ENCODE measurements around the gene NLRC5. TPM values are rescaled to one million over a fixed set of nuclear protein-coding genes. Genes with fewer than 3 reads are reported as not detected.

The NLRC5 gene
- total RNA-seq, 2 donors from 2014 or later = 8.3 to 23.4 TPM

GRCh38 chr16:57019746-57020145 lies 30.4 kb downstream of the NLRC5 start:
- Histone ChIP-seq H3K4me1 (no peaks in the 10 kb centered on the region), H3K36me3 (replicated peaks in 1 of 2; ENCODE audit: insufficient read depth in 1 of 2, low read depth in 2 of 2) (no peaks in the 10 kb centered on the region), H3K4me3 (no peak overlapping the region), H3K27me3 (no peaks in the 10 kb centered on the region), H3K27ac (no peak overlapping the region), H3K9me3 (no peaks in the 10 kb centered on the region)
- WGBS, 2 donors = 77 to 82% methylated on average over 2 of the region's 2 CpGs
- ATAC-seq (no peak), DNase-seq (no peak)
- TF ChIP-seq POLR2A (IDR thresholded peaks at IDR 0.05) (no peak), CTCF (IDR thresholded peaks at IDR 0.05) (no peak)
- intact Hi-C loops (cut with DNase I) = no loop called here

GRCh38 chr16:57020651-57021050 lies 31.3 kb downstream of the NLRC5 start:
- Histone ChIP-seq H3K27ac (no peak overlapping the region), H3K36me3 (replicated peaks in 1 of 2; ENCODE audit: insufficient read depth in 1 of 2, low read depth in 2 of 2) (no peaks in the 10 kb centered on the region), H3K27me3 (no peaks in the 10 kb centered on the region), H3K4me3 (no peak overlapping the region), H3K9me3 (no peaks in the 10 kb centered on the region), H3K4me1 (no peaks in the 10 kb centered on the region)
- TF ChIP-seq POLR2A (IDR thresholded peaks at IDR 0.05) (no peak), CTCF (IDR thresholded peaks at IDR 0.05) (no peak)
- 68 to 83% methylated on average over 6 to 8 of the region's 8 CpGs for WGBS, 2 donors
- ATAC-seq = no peak
- DNase-seq = no peak
- intact Hi-C loops (cut with DNase I) = no loop called here

- ATAC-seq (no peak), DNase-seq (no peak)
- no peaks in the 10 kb centered on the region for H3K9me3 ChIP-seq
- H3K4me1 ChIP-seq = no peaks in the 10 kb centered on the region
- H3K27me3 ChIP-seq = no peaks in the 10 kb centered on the region
- TF ChIP-seq POLR2A (IDR thresholded peaks at IDR 0.05) (no peak), CTCF (IDR thresholded peaks at IDR 0.05) (no peak)
- no peaks in the 10 kb centered on the region for H3K36me3 ChIP-seq (replicated peaks in 1 of 2; ENCODE audit: insufficient read depth in 1 of 2, low read depth in 2 of 2)
- intact Hi-C loops (cut with DNase I) = no loop called here
- 90 to 94% methylated on average over 6 of the region's 6 CpGs for WGBS, 2 donors
- H3K27ac ChIP-seq = no peak overlapping the region
- H3K4me3 ChIP-seq = no peak overlapping the region
These were observed 32.4 kb downstream of the NLRC5 start for GRCh38 chr16:57021757-57022156.

GRCh38 chr16:57022445-57022844 lies 33.1 kb downstream of the NLRC5 start:
- no peak for ATAC-seq

More at GRCh38 chr16:57022445-57022844, 33.1 kb downstream of the NLRC5 start:
- no peak overlapping the region for H3K4me3 ChIP-seq
- no peaks in the 10 kb centered on the region for H3K4me1 ChIP-seq
- no peak overlapping the region for H3K27ac ChIP-seq
- WGBS, 2 donors = 85 to 92% methylated on average over 7 of the region's 7 CpGs
- DNase-seq = no peak
- H3K36me3 ChIP-seq (replicated peaks in 1 of 2; ENCODE audit: insufficient read depth in 1 of 2, low read depth in 2 of 2) = no peaks in the 10 kb centered on the region
- no peak for TF ChIP-seq CTCF (IDR thresholded peaks at IDR 0.05)
- no peak for TF ChIP-seq POLR2A (IDR thresholded peaks at IDR 0.05)
- H3K27me3 ChIP-seq = no peaks in the 10 kb centered on the region
- intact Hi-C loops (cut with DNase I) = no loop called here
- H3K9me3 ChIP-seq = no peaks in the 10 kb centered on the region

Data from body of pancreas (tissue), 4 donors.